HepG2 (cell line): ENCODE measurements around the gene PLCG1. TPM values are rescaled to one million over a fixed set of nuclear protein-coding genes. Genes with fewer than 3 reads are reported as not detected.

Experiments
- ARID2 ChIP-seq: sonication (generic); formaldehyde crosslinking; IDR thresholded peaks from 2 replicates; pipeline ENCODE4 v1.8.1; 2022; ENCODE audit warnings: mild to moderate bottlenecking, missing genetic modification reagents, borderline replicate concordance
- CBFB ChIP-seq: sonication (generic); formaldehyde crosslinking; IDR thresholded peaks from 2 replicates; pipeline ENCODE4 v1.4.0; 2020; ENCODE audit warnings: missing genetic modification reagents
- DR1 ChIP-seq: sonication (generic); formaldehyde crosslinking; IDR thresholded peaks from 2 replicates; pipeline ENCODE4 v1.8.0; 2021; ENCODE audit warnings: mild to moderate bottlenecking, missing genetic modification reagents, inconsistent platforms
- EZH2 ChIP-seq: conservative IDR thresholded peaks from 2 replicates; pipeline ENCODE4 v1.6.1; 2012; ENCODE audit warnings: mild to moderate bottlenecking, low read depth, low read length, moderate library complexity
- SALL1 ChIP-seq: sonication (generic); formaldehyde crosslinking; IDR thresholded peaks from 2 replicates; pipeline ENCODE4 v1.8.0; 2022; ENCODE audit warnings: mild to moderate bottlenecking, missing genetic modification reagents
- SETDB1 ChIP-seq: sonication (generic); formaldehyde crosslinking; IDR thresholded peaks from 2 replicates; pipeline ENCODE4 v1.5.1; 2020; ENCODE audit warnings: missing genetic modification reagents, mild to moderate bottlenecking, borderline replicate concordance
- SRF ChIP-seq: IDR thresholded peaks from 2 replicates; pipeline ENCODE4 v1.6.1; 2011; ENCODE audit warnings: mild to moderate bottlenecking, low read depth, low read length, moderate library complexity
- ZNF205 ChIP-seq: IDR thresholded peaks from 2 replicates; pipeline ENCODE4 v1.6.1; 2018; ENCODE audit warnings: missing biosample characterization, missing genetic modification reagents
- ZNF543 ChIP-seq: sonication (generic); formaldehyde crosslinking; IDR thresholded peaks from 2 replicates; pipeline ENCODE4 v1.4.0; 2020; ENCODE audit warnings: mild to moderate bottlenecking, missing genetic modification reagents
- ZNF598 ChIP-seq: sonication (generic); formaldehyde crosslinking; IDR thresholded peaks from 2 replicates; pipeline ENCODE4 v1.5.1; 2020; ENCODE audit warnings: mild to moderate bottlenecking, missing genetic modification reagents, borderline replicate concordance
- polyA plus RNA-seq, 8 experiments: library from polyadenylated mRNA; depleted of rRNA in 3 of 8; stranded (reverse) in 7 of 8; unstranded in 1 of 8; fragments of >200 nt; fragmentation: Illumina TruSeq in 4 of 8; extraction: Trizol in 4 of 8; gene quantifications; 2 replicates each; pipeline versions ENCODE4 v1.2.1 to v1.2.3, GENCODE V29; 2011 to 2016; ENCODE audit warnings: low read depth in 4 of 8, missing spikeins in 1 of 8, mixed read lengths in 1 of 8; ENCODE audit not compliant: insufficient read depth in 1 of 8
- total RNA-seq, 5 experiments: library from RNA; depleted of rRNA; stranded (reverse); fragments of >200 nt; fragmentation: Illumina TruSeq; extraction: Trizol; gene quantifications; 2 replicates each; pipeline ENCODE4 v1.2.3, GENCODE V29; 2016; ENCODE audit warnings: low read depth in 1 of 5
- TF ChIP-seq, protein P1 (sequence below): sonication (generic); formaldehyde crosslinking; IDR thresholded peaks from 2 replicates; pipeline ENCODE4 v1.4.0; 2020; ENCODE audit warnings: missing genetic modification reagents, borderline replicate concordance
- TF ChIP-seq, protein P2 (sequence below): sonication (generic); formaldehyde crosslinking; IDR thresholded peaks from 2 replicates; pipeline ENCODE4 v1.4.0; 2020; ENCODE audit warnings: missing genetic modification reagents
- TF ChIP-seq, protein P3 (sequence below): sonication (generic); formaldehyde crosslinking; IDR thresholded peaks from 2 replicates; pipeline ENCODE4 v1.4.0; 2020; ENCODE audit warnings: low read depth, missing genetic modification reagents
- TF ChIP-seq, protein P4 (sequence below): sonication (generic); formaldehyde crosslinking; IDR thresholded peaks from 2 replicates; pipeline ENCODE4 v1.4.0; 2020; ENCODE audit warnings: missing genetic modification reagents
- TF ChIP-seq, protein P5 (sequence below): sonication (generic); formaldehyde crosslinking; IDR thresholded peaks from 2 replicates; pipeline ENCODE4 v1.5.0; 2020; ENCODE audit warnings: mild to moderate bottlenecking, low read depth, missing genetic modification reagents, borderline replicate concordance
- TF ChIP-seq, protein P6 (sequence below): sonication (generic); formaldehyde crosslinking; IDR thresholded peaks from 2 replicates; pipeline ENCODE4 v1.5.0; 2020; ENCODE audit warnings: mild to moderate bottlenecking, missing genetic modification reagents, borderline replicate concordance

The PLCG1 gene
- total and polyA plus RNA-seq, 2 of the 13 experiments (the other 11 are each of a cell fraction or from before 2014, with no cell fraction given), result 85.3 to 158 TPM

DNA sequence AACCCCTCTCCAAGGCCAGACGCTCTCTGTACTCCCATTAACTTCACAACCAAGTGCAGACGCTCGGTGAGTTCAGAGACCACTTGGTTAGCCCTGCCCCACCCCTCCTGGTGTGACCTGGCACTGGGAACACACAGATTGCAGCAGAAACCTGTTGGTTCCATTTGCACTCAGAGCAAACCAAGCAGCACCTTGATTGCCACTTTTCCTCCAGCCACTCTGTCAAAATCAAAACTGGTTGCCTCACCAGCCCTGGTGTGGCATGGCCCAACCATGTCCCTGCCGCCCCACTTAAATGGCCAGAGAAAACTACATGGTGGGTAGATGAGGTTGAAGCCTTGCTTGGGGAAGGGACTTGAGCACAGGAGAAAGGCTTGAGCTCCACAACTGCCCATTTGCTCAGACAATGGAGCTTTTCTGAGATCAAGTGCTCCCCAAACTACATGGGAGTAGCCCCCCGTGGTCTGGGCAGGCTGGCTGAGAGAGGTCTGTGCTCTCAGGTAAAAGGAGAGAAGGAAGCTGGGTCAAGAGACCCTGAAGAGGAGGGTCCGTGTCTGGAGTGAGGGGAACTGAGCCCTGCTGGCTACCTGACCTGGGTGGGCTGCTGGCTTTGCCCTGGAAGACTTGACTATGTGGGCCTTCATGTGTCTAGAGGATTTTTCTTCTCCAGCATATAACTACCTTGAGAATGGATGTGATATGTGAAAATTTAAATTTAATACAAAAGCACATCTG is 43.4 kb downstream of the PLCG1 start (continued):
- TF ChIP-seq, protein P1, sequence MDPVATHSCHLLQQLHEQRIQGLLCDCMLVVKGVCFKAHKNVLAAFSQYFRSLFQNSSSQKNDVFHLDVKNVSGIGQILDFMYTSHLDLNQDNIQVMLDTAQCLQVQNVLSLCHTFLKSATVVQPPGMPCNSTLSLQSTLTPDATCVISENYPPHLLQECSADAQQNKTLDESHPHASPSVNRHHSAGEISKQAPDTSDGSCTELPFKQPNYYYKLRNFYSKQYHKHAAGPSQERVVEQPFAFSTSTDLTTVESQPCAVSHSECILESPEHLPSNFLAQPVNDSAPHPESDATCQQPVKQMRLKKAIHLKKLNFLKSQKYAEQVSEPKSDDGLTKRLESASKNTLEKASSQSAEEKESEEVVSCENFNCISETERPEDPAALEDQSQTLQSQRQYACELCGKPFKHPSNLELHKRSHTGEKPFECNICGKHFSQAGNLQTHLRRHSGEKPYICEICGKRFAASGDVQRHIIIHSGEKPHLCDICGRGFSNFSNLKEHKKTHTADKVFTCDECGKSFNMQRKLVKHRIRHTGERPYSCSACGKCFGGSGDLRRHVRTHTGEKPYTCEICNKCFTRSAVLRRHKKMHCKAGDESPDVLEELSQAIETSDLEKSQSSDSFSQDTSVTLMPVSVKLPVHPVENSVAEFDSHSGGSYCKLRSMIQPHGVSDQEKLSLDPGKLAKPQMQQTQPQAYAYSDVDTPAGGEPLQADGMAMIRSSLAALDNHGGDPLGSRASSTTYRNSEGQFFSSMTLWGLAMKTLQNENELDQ (CRISPR knock-in tag), result no peak
- TF ChIP-seq SETDB1 (CRISPR knock-in tag) (no peak), ARID2 (CRISPR knock-in tag) (no peak), ZNF543 (no peak), CBFB (CRISPR knock-in tag) (no peak), SALL1 (CRISPR knock-in tag) (peak; percentile 35; the same call in 1 of the 2 replicates), ZNF598 (0 out of 2 replicates have a peak, but pooled peaks have one; percentile 41), EZH2 (no peak), ZNF205 (CRISPR knock-in tag) (no peak), SRF (no peak), DR1 (CRISPR knock-in tag) (no peak)
- TF ChIP-seq, protein P2, sequence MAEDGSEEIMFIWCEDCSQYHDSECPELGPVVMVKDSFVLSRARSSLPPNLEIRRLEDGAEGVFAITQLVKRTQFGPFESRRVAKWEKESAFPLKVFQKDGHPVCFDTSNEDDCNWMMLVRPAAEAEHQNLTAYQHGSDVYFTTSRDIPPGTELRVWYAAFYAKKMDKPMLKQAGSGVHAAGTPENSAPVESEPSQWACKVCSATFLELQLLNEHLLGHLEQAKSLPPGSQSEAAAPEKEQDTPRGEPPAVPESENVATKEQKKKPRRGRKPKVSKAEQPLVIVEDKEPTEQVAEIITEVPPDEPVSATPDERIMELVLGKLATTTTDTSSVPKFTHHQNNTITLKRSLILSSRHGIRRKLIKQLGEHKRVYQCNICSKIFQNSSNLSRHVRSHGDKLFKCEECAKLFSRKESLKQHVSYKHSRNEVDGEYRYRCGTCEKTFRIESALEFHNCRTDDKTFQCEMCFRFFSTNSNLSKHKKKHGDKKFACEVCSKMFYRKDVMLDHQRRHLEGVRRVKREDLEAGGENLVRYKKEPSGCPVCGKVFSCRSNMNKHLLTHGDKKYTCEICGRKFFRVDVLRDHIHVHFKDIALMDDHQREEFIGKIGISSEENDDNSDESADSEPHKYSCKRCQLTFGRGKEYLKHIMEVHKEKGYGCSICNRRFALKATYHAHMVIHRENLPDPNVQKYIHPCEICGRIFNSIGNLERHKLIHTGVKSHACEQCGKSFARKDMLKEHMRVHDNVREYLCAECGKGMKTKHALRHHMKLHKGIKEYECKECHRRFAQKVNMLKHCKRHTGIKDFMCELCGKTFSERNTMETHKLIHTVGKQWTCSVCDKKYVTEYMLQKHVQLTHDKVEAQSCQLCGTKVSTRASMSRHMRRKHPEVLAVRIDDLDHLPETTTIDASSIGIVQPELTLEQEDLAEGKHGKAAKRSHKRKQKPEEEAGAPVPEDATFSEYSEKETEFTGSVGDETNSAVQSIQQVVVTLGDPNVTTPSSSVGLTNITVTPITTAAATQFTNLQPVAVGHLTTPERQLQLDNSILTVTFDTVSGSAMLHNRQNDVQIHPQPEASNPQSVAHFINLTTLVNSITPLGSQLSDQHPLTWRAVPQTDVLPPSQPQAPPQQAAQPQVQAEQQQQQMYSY, result no peak
- TF ChIP-seq, protein P3, sequence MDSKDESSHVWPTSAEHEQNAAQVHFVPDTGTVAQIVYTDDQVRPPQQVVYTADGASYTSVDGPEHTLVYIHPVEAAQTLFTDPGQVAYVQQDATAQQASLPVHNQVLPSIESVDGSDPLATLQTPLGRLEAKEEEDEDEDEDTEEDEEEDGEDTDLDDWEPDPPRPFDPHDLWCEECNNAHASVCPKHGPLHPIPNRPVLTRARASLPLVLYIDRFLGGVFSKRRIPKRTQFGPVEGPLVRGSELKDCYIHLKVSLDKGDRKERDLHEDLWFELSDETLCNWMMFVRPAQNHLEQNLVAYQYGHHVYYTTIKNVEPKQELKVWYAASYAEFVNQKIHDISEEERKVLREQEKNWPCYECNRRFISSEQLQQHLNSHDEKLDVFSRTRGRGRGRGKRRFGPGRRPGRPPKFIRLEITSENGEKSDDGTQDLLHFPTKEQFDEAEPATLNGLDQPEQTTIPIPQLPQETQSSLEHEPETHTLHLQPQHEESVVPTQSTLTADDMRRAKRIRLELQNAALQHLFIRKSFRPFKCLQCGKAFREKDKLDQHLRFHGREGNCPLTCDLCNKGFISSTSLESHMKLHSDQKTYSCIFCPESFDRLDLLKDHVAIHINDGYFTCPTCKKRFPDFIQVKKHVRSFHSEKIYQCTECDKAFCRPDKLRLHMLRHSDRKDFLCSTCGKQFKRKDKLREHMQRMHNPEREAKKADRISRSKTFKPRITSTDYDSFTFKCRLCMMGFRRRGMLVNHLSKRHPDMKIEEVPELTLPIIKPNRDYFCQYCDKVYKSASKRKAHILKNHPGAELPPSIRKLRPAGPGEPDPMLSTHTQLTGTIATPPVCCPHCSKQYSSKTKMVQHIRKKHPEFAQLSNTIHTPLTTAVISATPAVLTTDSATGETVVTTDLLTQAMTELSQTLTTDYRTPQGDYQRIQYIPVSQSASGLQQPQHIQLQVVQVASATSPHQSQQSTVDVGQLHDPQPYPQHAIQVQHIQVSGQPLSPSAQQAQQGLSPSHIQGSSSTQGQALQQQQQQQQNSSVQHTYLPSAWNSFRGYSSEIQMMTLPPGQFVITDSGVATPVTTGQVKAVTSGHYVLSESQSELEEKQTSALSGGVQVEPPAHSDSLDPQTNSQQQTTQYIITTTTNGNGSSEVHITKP (CRISPR knock-in tag), result no peak
- TF ChIP-seq, protein P4, sequence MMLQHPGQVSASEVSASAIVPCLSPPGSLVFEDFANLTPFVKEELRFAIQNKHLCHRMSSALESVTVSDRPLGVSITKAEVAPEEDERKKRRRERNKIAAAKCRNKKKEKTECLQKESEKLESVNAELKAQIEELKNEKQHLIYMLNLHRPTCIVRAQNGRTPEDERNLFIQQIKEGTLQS (CRISPR knock-in tag), result no peak
- TF ChIP-seq, protein P5, sequence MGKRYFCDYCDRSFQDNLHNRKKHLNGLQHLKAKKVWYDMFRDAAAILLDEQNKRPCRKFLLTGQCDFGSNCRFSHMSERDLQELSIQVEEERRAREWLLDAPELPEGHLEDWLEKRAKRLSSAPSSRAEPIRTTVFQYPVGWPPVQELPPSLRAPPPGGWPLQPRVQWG, result no peak
- TF ChIP-seq, protein P6, sequence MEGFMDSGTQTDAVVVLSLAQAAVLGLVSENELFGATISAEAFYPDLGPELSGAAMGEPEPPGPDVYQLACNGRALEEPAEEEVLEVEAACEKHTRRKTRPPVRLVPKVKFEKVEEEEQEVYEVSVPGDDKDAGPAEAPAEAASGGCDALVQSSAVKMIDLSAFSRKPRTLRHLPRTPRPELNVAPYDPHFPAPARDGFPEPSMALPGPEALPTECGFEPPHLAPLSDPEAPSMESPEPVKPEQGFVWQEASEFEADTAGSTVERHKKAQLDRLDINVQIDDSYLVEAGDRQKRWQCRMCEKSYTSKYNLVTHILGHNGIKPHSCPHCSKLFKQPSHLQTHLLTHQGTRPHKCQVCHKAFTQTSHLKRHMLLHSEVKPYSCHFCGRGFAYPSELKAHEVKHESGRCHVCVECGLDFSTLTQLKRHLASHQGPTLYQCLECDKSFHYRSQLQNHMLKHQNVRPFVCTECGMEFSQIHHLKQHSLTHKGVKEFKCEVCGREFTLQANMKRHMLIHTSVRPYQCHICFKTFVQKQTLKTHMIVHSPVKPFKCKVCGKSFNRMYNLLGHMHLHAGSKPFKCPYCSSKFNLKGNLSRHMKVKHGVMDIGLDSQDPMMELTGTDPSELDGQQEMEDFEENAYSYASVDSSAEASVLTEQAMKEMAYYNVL, result no peak
